Measurements from ENCODE around the gene PAGE1. TPM values are rescaled to one million over a fixed set of nuclear protein-coding genes. Genes with fewer than 3 reads are reported as not detected.

PAGE1 gene
- total RNA-seq, 4 donors from 2014 or later = not detected

DNA sequence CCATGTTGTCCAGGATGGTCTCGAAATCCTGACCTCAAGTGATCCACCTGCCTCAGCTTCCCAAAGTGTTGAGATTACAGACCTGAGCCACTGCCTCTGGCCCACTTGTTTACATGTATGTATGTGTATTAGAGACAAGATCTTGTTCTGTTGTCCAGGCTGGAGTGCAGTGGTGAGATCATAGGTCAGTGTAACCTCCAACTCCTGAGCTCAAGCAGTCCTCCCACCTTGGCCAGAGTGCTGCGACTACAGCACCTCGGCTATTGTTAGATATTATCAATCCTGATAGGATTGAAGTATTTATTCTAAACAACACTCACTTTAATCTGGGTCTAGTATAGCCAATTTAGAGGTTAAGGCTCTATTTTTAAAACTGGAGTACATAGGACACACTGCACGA lies 36.0 kb downstream of the PAGE1 start:
- DNase-seq (ENCODE audit: low spot score in 2 of 2) = no peak
- Histone ChIP-seq H3K36me3 (no peaks in the 10 kb centered on the region), H3K4me1 (no peaks in the 10 kb centered on the region), H3K27ac (no peak overlapping the region), H3K9me3 (no peaks in the 10 kb centered on the region), H3K4me3 (no peak overlapping the region), H3K27me3 (no peaks in the 10 kb centered on the region)
- WGBS = 72% methylated on average over 4 of the region's 4 CpGs
- no peak for TF ChIP-seq EP300 (IDR thresholded peaks at IDR 0.05)
- TF ChIP-seq, protein P1, sequence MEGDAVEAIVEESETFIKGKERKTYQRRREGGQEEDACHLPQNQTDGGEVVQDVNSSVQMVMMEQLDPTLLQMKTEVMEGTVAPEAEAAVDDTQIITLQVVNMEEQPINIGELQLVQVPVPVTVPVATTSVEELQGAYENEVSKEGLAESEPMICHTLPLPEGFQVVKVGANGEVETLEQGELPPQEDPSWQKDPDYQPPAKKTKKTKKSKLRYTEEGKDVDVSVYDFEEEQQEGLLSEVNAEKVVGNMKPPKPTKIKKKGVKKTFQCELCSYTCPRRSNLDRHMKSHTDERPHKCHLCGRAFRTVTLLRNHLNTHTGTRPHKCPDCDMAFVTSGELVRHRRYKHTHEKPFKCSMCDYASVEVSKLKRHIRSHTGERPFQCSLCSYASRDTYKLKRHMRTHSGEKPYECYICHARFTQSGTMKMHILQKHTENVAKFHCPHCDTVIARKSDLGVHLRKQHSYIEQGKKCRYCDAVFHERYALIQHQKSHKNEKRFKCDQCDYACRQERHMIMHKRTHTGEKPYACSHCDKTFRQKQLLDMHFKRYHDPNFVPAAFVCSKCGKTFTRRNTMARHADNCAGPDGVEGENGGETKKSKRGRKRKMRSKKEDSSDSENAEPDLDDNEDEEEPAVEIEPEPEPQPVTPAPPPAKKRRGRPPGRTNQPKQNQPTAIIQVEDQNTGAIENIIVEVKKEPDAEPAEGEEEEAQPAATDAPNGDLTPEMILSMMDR (IDR thresholded peaks at IDR 0.05) = no peak
- no peak for TF ChIP-seq POLR2AphosphoS5 (IDR thresholded peaks at IDR 0.05)
- TF ChIP-seq POLR2A (IDR thresholded peaks at IDR 0.05) = no peak

GRCh38 chrX:49656533-49656932 lies 39.3 kb downstream of the PAGE1 start:
- no peak for DNase-seq (ENCODE audit: low spot score in 2 of 2)
- WGBS = 74% methylated on average over 3 of the region's 3 CpGs
- H3K9me3 ChIP-seq = no peaks in the 10 kb centered on the region
- no peaks in the 10 kb centered on the region for H3K27me3 ChIP-seq
- no peak overlapping the region for H3K27ac ChIP-seq
- no peak overlapping the region for H3K4me3 ChIP-seq
- no peak for TF ChIP-seq POLR2A (IDR thresholded peaks at IDR 0.05)
- TF ChIP-seq EP300 (IDR thresholded peaks at IDR 0.05) = no peak
- TF ChIP-seq, protein P1 (IDR thresholded peaks at IDR 0.05) = no peak
- no peak for TF ChIP-seq POLR2AphosphoS5 (IDR thresholded peaks at IDR 0.05)
- no peaks in the 10 kb centered on the region for H3K4me1 ChIP-seq
- no peaks in the 10 kb centered on the region for H3K36me3 ChIP-seq

DNA sequence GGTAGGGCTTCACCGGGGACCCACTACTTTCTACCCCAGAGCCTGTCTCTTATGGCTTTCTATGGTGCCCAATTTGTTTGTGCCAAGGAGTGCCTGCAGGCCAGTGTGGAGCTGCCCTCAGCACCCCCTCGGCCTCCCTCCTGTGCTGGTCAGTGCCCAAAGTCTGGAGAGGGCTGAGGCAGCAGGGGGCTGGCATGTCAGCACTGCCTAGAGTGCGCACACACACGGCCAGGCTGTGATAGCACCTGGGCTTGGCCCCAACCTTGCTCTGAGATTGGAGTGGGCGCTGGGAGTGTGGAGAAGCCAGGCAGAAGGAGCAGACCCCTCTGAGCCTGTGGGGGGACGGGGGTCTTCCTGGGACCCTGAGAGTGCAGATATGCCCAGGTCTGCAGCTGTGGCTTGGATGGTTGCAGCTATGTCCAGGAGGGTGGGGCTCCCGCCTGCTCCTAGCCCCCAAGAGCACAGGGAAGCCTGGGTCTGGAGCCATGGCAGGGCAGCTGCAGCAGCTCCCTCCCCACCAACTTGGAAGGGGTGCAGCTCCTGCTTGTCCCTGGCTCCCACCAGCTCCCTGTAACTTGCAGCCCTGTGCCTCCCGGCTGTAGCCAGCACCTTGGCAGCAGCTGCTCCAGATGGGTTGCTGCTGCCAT lies 50.7 kb downstream of the PAGE1 start:
- Histone ChIP-seq H3K27ac (no peak overlapping the region), H3K4me3 (no peak overlapping the region), H3K36me3 (no peaks in the 10 kb centered on the region), H3K27me3 (no peaks in the 10 kb centered on the region), H3K4me1 (no peaks in the 10 kb centered on the region), H3K9me3 (no peaks in the 10 kb centered on the region)
- DNase-seq (ENCODE audit: low spot score in 2 of 2) = no peak
- TF ChIP-seq POLR2A (IDR thresholded peaks at IDR 0.05) (no peak), EP300 (IDR thresholded peaks at IDR 0.05) (no peak), POLR2AphosphoS5 (IDR thresholded peaks at IDR 0.05) (no peak)
- TF ChIP-seq, protein P1 (IDR thresholded peaks at IDR 0.05) = no peak
- WGBS = 70% methylated on average over 5 of the region's 8 CpGs

Other genes with a start within 250 kb of the PAGE1 start
- not detected for gene GAGE12C, start 163.8 kb downstream of the PAGE1 start, total RNA-seq
- gene GAGE12D, start 154.3 kb downstream of the PAGE1 start, total RNA-seq = not detected
- not detected for gene GAGE12E, start 144.7 kb downstream of the PAGE1 start, total RNA-seq
- gene GAGE12F, start 135.1 kb downstream of the PAGE1 start, total RNA-seq = not detected
- not detected for gene GAGE12G, start 125.6 kb downstream of the PAGE1 start, total RNA-seq
- gene GAGE12H, start 116.0 kb downstream of the PAGE1 start, total RNA-seq = not detected
- not detected for gene GAGE2A, start 106.5 kb downstream of the PAGE1 start, total RNA-seq
- not detected for gene GAGE1, start 97.0 kb downstream of the PAGE1 start, total RNA-seq
- gene PAGE4, start 133.3 kb upstream of the PAGE1 start, total RNA-seq = not detected
- 1 to 10 TPM; 2.4 to 4.8 (median 3.3) TPM for gene USP27X, start 183.5 kb upstream of the PAGE1 start, total RNA-seq
- gene CLCN5, start 226.6 kb upstream of the PAGE1 start, total RNA-seq = 10 to 100 TPM in 3 of 4 donors, 1 to 10 TPM in 1; 6.9 to 24.1 (median 11.5) TPM

All from suprapubic skin (tissue), 4 donors.